ENCODE measurements around the gene MOSPD3. TPM values are rescaled to one million over a fixed set of nuclear protein-coding genes. Genes with fewer than 3 reads are reported as not detected.
"Not testable (repeated sequence)": the region's sequence is repeated elsewhere in the genome, so short reads cannot be mapped to it uniquely, and the experiment has no call there.

Gene MOSPD3
- total RNA-seq, 4 donors from 2014 or later = 18.0 to 35.5 (median 28.5) TPM

- DNase-seq (ENCODE audit: low spot score in 2 of 2) = no peak
- H3K4me1 ChIP-seq = peaks cover 6% of the 10 kb centered on the region
Measured at GRCh38 chr7:100655908-100656674, 43.8 kb downstream of the MOSPD3 start, which contains the start of gene ACTL6B. Gene ACTL6B, minus strand, starts transcription at chr7:100656448. Its CDS starts 94 bp downstream, at chr7:100656354.

GRCh38 chr7:100662194-100662776, 49.9 kb downstream of the MOSPD3 start:
- peaks cover 25% of the 10 kb centered on the region for H3K27me3 ChIP-seq
- H3K4me3 ChIP-seq; H3K36me3 ChIP-seq; H3K27ac ChIP-seq; H3K4me1 ChIP-seq; DNase-seq (ENCODE audit: low spot score in 2 of 2); H3K9me3 ChIP-seq: not testable (repeated sequence)
- WGBS = 74% methylated on average over 12 of the region's 12 CpGs

More at GRCh38 chr7:100655908-100656674, 43.8 kb downstream of the MOSPD3 start, which contains the start of gene ACTL6B:
- H3K27me3 ChIP-seq = peaks cover 66% of the 10 kb centered on the region
- H3K27ac ChIP-seq = no peak within 1 kb of the TSS
- H3K36me3 ChIP-seq = no peaks in the 10 kb centered on the region
- H3K4me3 ChIP-seq = no peak within 1 kb of the TSS
- TF ChIP-seq POLR2A (IDR thresholded peaks at IDR 0.05) = no peak
- TF ChIP-seq POLR2AphosphoS5 (IDR thresholded peaks at IDR 0.05) = no peak
- TF ChIP-seq EP300 (IDR thresholded peaks at IDR 0.05) = no peak
- TF ChIP-seq, protein P1, sequence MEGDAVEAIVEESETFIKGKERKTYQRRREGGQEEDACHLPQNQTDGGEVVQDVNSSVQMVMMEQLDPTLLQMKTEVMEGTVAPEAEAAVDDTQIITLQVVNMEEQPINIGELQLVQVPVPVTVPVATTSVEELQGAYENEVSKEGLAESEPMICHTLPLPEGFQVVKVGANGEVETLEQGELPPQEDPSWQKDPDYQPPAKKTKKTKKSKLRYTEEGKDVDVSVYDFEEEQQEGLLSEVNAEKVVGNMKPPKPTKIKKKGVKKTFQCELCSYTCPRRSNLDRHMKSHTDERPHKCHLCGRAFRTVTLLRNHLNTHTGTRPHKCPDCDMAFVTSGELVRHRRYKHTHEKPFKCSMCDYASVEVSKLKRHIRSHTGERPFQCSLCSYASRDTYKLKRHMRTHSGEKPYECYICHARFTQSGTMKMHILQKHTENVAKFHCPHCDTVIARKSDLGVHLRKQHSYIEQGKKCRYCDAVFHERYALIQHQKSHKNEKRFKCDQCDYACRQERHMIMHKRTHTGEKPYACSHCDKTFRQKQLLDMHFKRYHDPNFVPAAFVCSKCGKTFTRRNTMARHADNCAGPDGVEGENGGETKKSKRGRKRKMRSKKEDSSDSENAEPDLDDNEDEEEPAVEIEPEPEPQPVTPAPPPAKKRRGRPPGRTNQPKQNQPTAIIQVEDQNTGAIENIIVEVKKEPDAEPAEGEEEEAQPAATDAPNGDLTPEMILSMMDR (IDR thresholded peaks at IDR 0.05) = no peak
- H3K9me3 ChIP-seq = no peaks in the 10 kb centered on the region
- 10% methylated on average over 30 of the region's 63 CpGs for WGBS

Other genes with a start within 250 kb of the MOSPD3 start
- gene PILRA, start 239.1 kb upstream of the MOSPD3 start, total RNA-seq = 1 to 10 TPM; 1.3 to 8.5 (median 4.2) TPM
- gene ZCWPW1, start 183.8 kb upstream of the MOSPD3 start, total RNA-seq = 1 to 10 TPM; 2.2 to 9.4 (median 4.8) TPM
- gene MEPCE, start 182.7 kb upstream of the MOSPD3 start, total RNA-seq = 10 to 100 TPM; 38.5 to 50.4 (median 39.6) TPM
- gene PPP1R35, start 176.0 kb upstream of the MOSPD3 start, total RNA-seq = 10 to 100 TPM; 18.2 to 35.6 (median 27.0) TPM
- under 1 TPM in 1 of 4 donors, not detected in 3; 0.53 TPM for gene SPACDR, start 148.3 kb upstream of the MOSPD3 start, total RNA-seq
- gene TSC22D4, start 133.3 kb upstream of the MOSPD3 start, total RNA-seq = 10 to 100 TPM; 52.7 to 67.2 (median 57.3) TPM
- gene NYAP1, start 128.6 kb upstream of the MOSPD3 start, total RNA-seq = 1 to 10 TPM in 1 of 4 donors, under 1 TPM in 3; 0.51 to 1.1 (median 0.67) TPM
- 10 to 100 TPM; 46.6 to 63.4 (median 52.9) TPM for gene AGFG2, start 73.3 kb upstream of the MOSPD3 start, total RNA-seq
- 1 to 10 TPM in 2 of 4 donors, not detected in 2; 2.7 to 3.8 TPM for gene SAP25, start 38.6 kb upstream of the MOSPD3 start, total RNA-seq
- gene LRCH4, start 26.4 kb upstream of the MOSPD3 start, total RNA-seq = 100 to 1,000 TPM in 1 of 4 donors, 10 to 100 TPM in 3; 37.6 to 101 (median 56.2) TPM
- gene FBXO24, start 26.2 kb upstream of the MOSPD3 start, total RNA-seq = 1 to 10 TPM in 1 of 4 donors, under 1 TPM in 3; 0.47 to 2.4 (median 0.57) TPM
- gene PCOLCE, start 10.2 kb upstream of the MOSPD3 start, total RNA-seq = 10 to 100 TPM; 14.1 to 18.3 (median 15.6) TPM
- 1 to 10 TPM in 3 of 4 donors, under 1 TPM in 1; 0.81 to 3.9 (median 1.3) TPM for gene TFR2, start 29.0 kb downstream of the MOSPD3 start, total RNA-seq
- gene ACTL6B, start 43.9 kb downstream of the MOSPD3 start, total RNA-seq = not detected
- gene GNB2, start 61.2 kb downstream of the MOSPD3 start, total RNA-seq = 100 to 1,000 TPM; 228 to 311 (median 300) TPM
- gene GIGYF1, start 81.7 kb downstream of the MOSPD3 start, total RNA-seq = 10 to 100 TPM; 29.0 to 91.6 (median 40.7) TPM
- gene POP7, start 93.6 kb downstream of the MOSPD3 start, total RNA-seq = 10 to 100 TPM; 39.4 to 55.8 (median 47.6) TPM
- gene EPO, start 107.9 kb downstream of the MOSPD3 start, total RNA-seq = under 1 TPM in 1 of 4 donors, not detected in 3; 0.97 TPM
- under 1 TPM; 0.08 to 0.42 (median 0.20) TPM for gene ZAN, start 121.1 kb downstream of the MOSPD3 start, total RNA-seq
- gene EPHB4, start 215.0 kb downstream of the MOSPD3 start, total RNA-seq = 10 to 100 TPM; 58.1 to 84.6 (median 81.6) TPM
- gene SLC12A9, start 240.2 kb downstream of the MOSPD3 start, total RNA-seq = 10 to 100 TPM; 22.5 to 33.8 (median 26.4) TPM